Stimulated activated CD4-positive, alpha-beta T cell treated with anti-CD3 and anti-CD28 coated beads, TNF-alpha, amount 100 ng/mL, for 1 hour (primary cell): Measurements from ENCODE around the gene SDR9C7.
"Not testable (repeated sequence)": the region's sequence is repeated elsewhere in the genome, so short reads cannot be mapped to it uniquely, and the experiment has no call there.

Experiments
- DNase-seq, 3 donors: peaks; one replicate each; pipeline ENCODE4 v3.0.0-alpha.2; 2020; ENCODE audit warnings: low read depth in 3 of 3, low spot score in 1 of 3

The SDR9C7 gene

GRCh38 chr12:56918139-56918538, 16.1 kb downstream of the SDR9C7 start:
- not testable (repeated sequence) for DNase-seq

GRCh38 chr12:56916996-56917333, 17.2 kb downstream of the SDR9C7 start:
- no peak for DNase-seq

GRCh38 chr12:56916296-56916995, 17.8 kb downstream of the SDR9C7 start:
- no peak for DNase-seq

- DNase-seq, result no peak
Observed at GRCh38 chr12:56914724-56915123, 19.5 kb downstream of the SDR9C7 start.

- DNase-seq, result no peak
Observed at GRCh38 chr12:56914256-56914655, 20.0 kb downstream of the SDR9C7 start.

- not testable (repeated sequence) for DNase-seq
Observed at GRCh38 chr12:56909403-56909802, 24.8 kb downstream of the SDR9C7 start.

- DNase-seq, result no peak
Observed at GRCh38 chr12:56908136-56908535, 26.1 kb downstream of the SDR9C7 start.

- DNase-seq, result no peak
Observed at GRCh38 chr12:56905852-56906251, 28.4 kb downstream of the SDR9C7 start.

GRCh38 chr12:56903374-56903773, 30.8 kb downstream of the SDR9C7 start:
- DNase-seq, result no peak

GRCh38 chr12:56901313-56901712, 32.9 kb downstream of the SDR9C7 start:
- DNase-seq, result not testable (repeated sequence)

- DNase-seq, result no peak
Observed at GRCh38 chr12:56900583-56900982, 33.6 kb downstream of the SDR9C7 start.

GRCh38 chr12:56898938-56899337, 35.3 kb downstream of the SDR9C7 start:
- no peak for DNase-seq

GRCh38 chr12:56897844-56898361, 36.3 kb downstream of the SDR9C7 start:
- no peak for DNase-seq

GRCh38 chr12:56896082-56896481, 38.1 kb downstream of the SDR9C7 start:
- DNase-seq, result no peak

- DNase-seq, result no peak
Observed at GRCh38 chr12:56894698-56895368, 39.4 kb downstream of the SDR9C7 start.

- not testable (repeated sequence) for DNase-seq
Observed at GRCh38 chr12:56891885-56892284, 42.3 kb downstream of the SDR9C7 start.

- DNase-seq, result no peak
Observed at GRCh38 chr12:56886319-56886718, 47.9 kb downstream of the SDR9C7 start.

GRCh38 chr12:56885316-56885715, 48.9 kb downstream of the SDR9C7 start:
- no peak for DNase-seq

- no peak for DNase-seq
Observed at GRCh38 chr12:56884421-56884820, 49.8 kb downstream of the SDR9C7 start.

- not testable (repeated sequence) for DNase-seq
Observed at GRCh38 chr12:56882407-56882806, 51.8 kb downstream of the SDR9C7 start.

- DNase-seq, result no peak
Observed at GRCh38 chr12:56880125-56880992, 53.8 kb downstream of the SDR9C7 start.
